ENCODE measurements around the gene TRNAU1AP. TPM values are rescaled to one million over a fixed set of nuclear protein-coding genes. Genes with fewer than 3 reads are reported as not detected.
"Not testable (repeated sequence)": the region's sequence is repeated elsewhere in the genome, so short reads cannot be mapped to it uniquely, and the experiment has no call there.

TRNAU1AP gene
- total RNA-seq, 1 experiment from 2014 or later: 27.2 TPM

DNA sequence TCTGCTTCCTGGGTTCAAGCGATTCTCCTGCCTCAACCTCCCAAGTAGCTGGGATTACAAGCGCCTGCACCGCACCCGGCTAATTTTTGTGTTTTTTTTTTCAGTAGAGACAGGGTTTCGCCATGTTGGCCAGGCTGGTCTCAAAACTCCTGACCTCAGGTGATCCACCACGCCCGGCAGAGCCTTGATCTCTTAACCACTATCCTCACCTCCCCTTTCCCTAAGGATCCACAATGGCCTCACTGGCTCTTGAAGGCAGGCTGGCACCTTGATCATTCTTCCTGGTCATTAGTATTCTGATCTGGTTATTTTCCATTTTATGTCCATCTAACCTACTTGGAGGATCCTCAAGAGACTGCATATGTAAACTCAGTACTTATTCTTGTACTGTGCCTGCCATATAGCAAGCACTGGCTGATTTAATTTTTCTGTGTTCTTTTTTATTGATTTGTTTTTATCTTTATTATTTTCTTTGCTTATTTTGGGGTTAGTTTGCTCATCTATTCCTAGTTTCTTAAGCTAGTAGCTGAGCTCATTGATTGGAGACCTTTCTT lies 40.8 kb upstream of the TRNAU1AP start:
- Histone ChIP-seq H3K9me3 (ENCODE audit: low read length) (no peaks in the 10 kb centered on the region), H3K79me2 (ENCODE audit: low read length) (peaks cover 30% of the 10 kb centered on the region), H3K27me3 (ENCODE audit: low read length) (no peaks in the 10 kb centered on the region), H3K36me3 (ENCODE audit: low read depth, low read length) (peaks cover 36% of the 10 kb centered on the region), H3K9ac (ENCODE audit: low read length) (no peak overlapping the region), H3K4me1 (ENCODE audit: insufficient read depth, low read length) (peaks cover 31% of the 10 kb centered on the region), H3K4me3 (ENCODE audit: low read length) (no peak overlapping the region), H2AFZ (ENCODE audit: low read length) (no peak overlapping the region), H3K27ac (ENCODE audit: low read length) (no peak overlapping the region), H3F3A (ENCODE audit: low read length, unreplicated experiment) (peaks cover 53% of the 10 kb centered on the region), H3K4me2 (ENCODE audit: low read length) (no peak overlapping the region), H4K20me1 (ENCODE audit: low read length) (peaks cover 38% of the 10 kb centered on the region), H3K9me2 (replicated peaks; ENCODE audit: low read length) (no peaks in the 10 kb centered on the region)
- CTCF ChIA-PET: interaction anchor here (0.6 kb wide), 1 partner anchor 158 kb away, joined by 3 read pairs; no protein-coding TSS in a partner anchor
- intact Hi-C loops (cut with micrococcal nuclease): loop anchor here (5.0 kb wide), 1 partner anchor 265 kb away; no protein-coding TSS in a partner anchor
- ATAC-seq (no peak), DNase-seq (no peak)
- POLR2A ChIA-PET (ENCODE audit: unreplicated experiment): interaction anchor here (0.7 kb wide), 1 partner anchor 65 kb away, joined by 4 read pairs; no protein-coding TSS in a partner anchor
- BruUV-seq (replicated peaks): no TSS peak
- TF ChIP-seq EZH2 (IDR thresholded peaks at IDR 0.05; ENCODE audit: low read length, unreplicated experiment) (no peak), EZH2phosphoT487 (IDR thresholded peaks at IDR 0.05; ENCODE audit: borderline replicate concordance, low read length) (no peak)
- TF ChIP-seq, protein P1, sequence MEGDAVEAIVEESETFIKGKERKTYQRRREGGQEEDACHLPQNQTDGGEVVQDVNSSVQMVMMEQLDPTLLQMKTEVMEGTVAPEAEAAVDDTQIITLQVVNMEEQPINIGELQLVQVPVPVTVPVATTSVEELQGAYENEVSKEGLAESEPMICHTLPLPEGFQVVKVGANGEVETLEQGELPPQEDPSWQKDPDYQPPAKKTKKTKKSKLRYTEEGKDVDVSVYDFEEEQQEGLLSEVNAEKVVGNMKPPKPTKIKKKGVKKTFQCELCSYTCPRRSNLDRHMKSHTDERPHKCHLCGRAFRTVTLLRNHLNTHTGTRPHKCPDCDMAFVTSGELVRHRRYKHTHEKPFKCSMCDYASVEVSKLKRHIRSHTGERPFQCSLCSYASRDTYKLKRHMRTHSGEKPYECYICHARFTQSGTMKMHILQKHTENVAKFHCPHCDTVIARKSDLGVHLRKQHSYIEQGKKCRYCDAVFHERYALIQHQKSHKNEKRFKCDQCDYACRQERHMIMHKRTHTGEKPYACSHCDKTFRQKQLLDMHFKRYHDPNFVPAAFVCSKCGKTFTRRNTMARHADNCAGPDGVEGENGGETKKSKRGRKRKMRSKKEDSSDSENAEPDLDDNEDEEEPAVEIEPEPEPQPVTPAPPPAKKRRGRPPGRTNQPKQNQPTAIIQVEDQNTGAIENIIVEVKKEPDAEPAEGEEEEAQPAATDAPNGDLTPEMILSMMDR (conservative IDR thresholded peaks at IDR 0.05; ENCODE audit: low read depth, low read length): no peak

DNA sequence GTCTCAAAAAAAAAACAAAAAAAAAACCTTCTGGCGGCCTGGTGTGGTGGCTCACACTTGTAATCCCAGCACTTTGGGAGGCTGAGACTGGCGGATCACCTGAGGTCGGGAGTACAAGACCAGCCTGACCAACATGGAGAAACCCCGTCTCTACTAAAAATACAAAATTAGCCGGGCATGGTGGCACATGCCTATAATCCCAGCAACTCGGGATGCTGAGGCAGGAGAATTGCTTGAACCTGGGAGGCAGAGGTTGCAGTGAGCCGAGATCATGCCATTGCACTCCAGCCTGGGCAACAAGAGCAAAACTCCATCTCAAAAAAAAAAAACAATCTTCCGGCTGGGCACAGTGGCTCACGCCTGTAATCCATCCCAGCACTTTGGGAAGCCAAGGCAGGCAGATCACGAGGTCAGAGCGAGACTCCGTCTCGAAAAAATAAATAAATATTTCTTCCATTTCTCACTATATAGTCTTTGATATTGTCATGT lies 38.4 kb upstream of the TRNAU1AP start:
- BruUV-seq (replicated peaks); H2AFZ ChIP-seq (ENCODE audit: low read length); ATAC-seq; CTCF ChIA-PET; H3K27me3 ChIP-seq (ENCODE audit: low read length); H3K9me3 ChIP-seq (ENCODE audit: low read length); H3K4me2 ChIP-seq (ENCODE audit: low read length); H3K4me3 ChIP-seq (ENCODE audit: low read length); H3K27ac ChIP-seq (ENCODE audit: low read length); DNase-seq; H3K9ac ChIP-seq (ENCODE audit: low read length); H3K9me2 ChIP-seq (replicated peaks; ENCODE audit: low read length); POLR2A ChIA-PET (ENCODE audit: unreplicated experiment): not testable (repeated sequence)
- Histone ChIP-seq H3F3A (ENCODE audit: low read length, unreplicated experiment) (peaks cover 37% of the 10 kb centered on the region), H3K4me1 (ENCODE audit: insufficient read depth, low read length) (peaks cover 30% of the 10 kb centered on the region), H3K79me2 (ENCODE audit: low read length) (peaks cover 25% of the 10 kb centered on the region), H4K20me1 (ENCODE audit: low read length) (peaks cover 19% of the 10 kb centered on the region), H3K36me3 (ENCODE audit: low read depth, low read length) (peaks cover 12% of the 10 kb centered on the region)
- intact Hi-C loops (cut with micrococcal nuclease): loop anchor here (5.0 kb wide), 1 partner anchor 267 kb away; no protein-coding TSS in a partner anchor

DNA sequence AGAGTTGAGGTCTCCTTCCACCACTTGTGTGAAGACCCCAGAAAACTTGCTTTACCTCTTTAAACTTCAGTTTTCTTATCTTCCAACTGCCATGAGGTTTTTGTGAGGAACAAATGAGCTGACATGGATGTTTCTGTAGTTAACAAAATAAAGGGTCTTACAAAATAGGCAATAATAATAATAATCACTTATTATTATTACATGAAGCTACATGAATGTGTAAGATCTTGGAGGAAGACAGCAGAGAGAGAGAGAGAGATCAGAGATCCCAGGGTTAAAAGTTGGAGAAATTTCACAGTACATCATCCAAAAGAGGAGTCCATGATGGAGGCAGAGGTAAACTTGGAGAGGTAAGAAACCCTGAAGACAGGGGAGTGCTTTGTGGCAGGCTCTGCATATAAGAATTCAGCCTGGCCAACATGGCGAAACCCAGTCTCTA lies 36.3 kb upstream of the TRNAU1AP start:
- Histone ChIP-seq H3K27me3 (ENCODE audit: low read length) (no peaks in the 10 kb centered on the region), H3F3A (ENCODE audit: low read length, unreplicated experiment) (peaks cover 20% of the 10 kb centered on the region), H3K4me2 (ENCODE audit: low read length) (no peak overlapping the region), H3K4me3 (ENCODE audit: low read length) (no peak overlapping the region), H3K27ac (ENCODE audit: low read length) (peak overlapping the region; percentile 38), H3K4me1 (ENCODE audit: insufficient read depth, low read length) (peaks cover 30% of the 10 kb centered on the region), H3K36me3 (ENCODE audit: low read depth, low read length) (peaks cover 6% of the 10 kb centered on the region; the same call in 1 of the 2 replicates), H3K9ac (ENCODE audit: low read length) (no peak overlapping the region), H3K79me2 (ENCODE audit: low read length) (peaks cover 39% of the 10 kb centered on the region), H3K9me3 (ENCODE audit: low read length) (no peaks in the 10 kb centered on the region), H2AFZ (ENCODE audit: low read length) (no peak overlapping the region), H4K20me1 (ENCODE audit: low read length) (0 out of 2 replicates have a peak, but pooled peaks cover 9% of the 10 kb centered on the region), H3K9me2 (replicated peaks; ENCODE audit: low read length) (no peaks in the 10 kb centered on the region)
- ChIA-PET CTCF (interaction anchor here (1.1 kb wide), 1 partner anchor 86 kb away, joined by 4 read pairs; no protein-coding TSS in a partner anchor), POLR2A (ENCODE audit: unreplicated experiment) (interaction anchor here (0.5 to 0.7 kb wide), 2 partner anchors 25 to 80 kb away, joined by 7 to 33 read pairs; no protein-coding TSS in a partner anchor)
- DNase-seq (no peak), ATAC-seq (no peak)
- intact Hi-C loops (cut with micrococcal nuclease): loop anchor here (2.0 to 5.0 kb wide), 2 partner anchors 36 to 66 kb away; partner anchors contain the start of gene TRNAU1AP
- no TSS peak for BruUV-seq (replicated peaks)
- TF ChIP-seq, protein P1 (conservative IDR thresholded peaks at IDR 0.05; ENCODE audit: low read depth, low read length): no peak
- TF ChIP-seq EZH2phosphoT487 (IDR thresholded peaks at IDR 0.05; ENCODE audit: borderline replicate concordance, low read length) (no peak), EZH2 (IDR thresholded peaks at IDR 0.05; ENCODE audit: low read length, unreplicated experiment) (no peak)
